HG02884 (cell line): ENCODE results near the gene ZNF90.
"Not testable (repeated sequence)": the region's sequence is repeated elsewhere in the genome, so short reads cannot be mapped to it uniquely, and the experiment has no call there.

Experiments used
- ATAC-seq: cut with Tn5 transposase; IDR thresholded peaks from one replicate; pipeline ENCODE4 v1.9.1; 2021; ENCODE audit warnings: mild to moderate bottlenecking, moderate library complexity; ENCODE audit not compliant: unreplicated experiment

Gene ZNF90

DNA sequence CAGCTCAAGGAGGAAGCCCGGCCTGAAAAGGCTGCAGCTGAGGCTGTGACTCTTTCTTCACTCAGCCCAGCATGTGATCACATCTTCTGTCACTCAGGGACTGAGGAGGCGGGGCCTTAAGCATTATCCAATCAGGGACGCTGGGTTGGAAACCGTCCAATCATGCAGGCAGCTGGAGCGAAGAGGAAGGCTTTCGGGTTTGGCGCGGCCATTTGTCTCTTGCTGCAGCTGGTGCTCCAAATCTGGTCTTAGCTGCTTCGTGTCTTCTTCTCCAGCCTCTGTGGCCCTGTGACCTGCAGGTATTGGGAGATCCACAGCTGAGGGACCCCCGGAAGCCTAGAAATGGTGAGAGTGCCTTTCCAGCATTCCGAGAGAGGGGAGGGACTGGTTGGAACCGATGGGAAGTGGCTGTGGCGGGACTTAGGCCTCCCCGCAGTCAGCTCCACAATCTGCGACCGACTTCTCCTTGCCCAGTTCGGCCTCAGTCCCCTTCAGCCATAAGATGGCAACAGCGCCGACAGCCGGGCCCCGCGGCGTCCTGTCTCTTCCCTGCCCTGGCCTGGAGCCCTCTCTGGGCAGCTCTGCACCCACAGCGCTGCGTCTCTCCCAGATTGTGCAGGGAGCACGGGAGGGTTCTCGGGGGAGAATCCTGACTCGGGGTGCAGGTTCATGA lies at the start of gene ZNF90:
Gene ZNF90 (plus strand): TSS at position 210 of the 673 bp plus-strand sequence. CDS start 133 bp downstream, at position 343.
- peak; percentile 92 for ATAC-seq

GRCh38 chr19:20028611-20029010 lies 49.2 kb upstream of the ZNF90 start:
- ATAC-seq = no peak

GRCh38 chr19:20035935-20036334 lies 41.9 kb upstream of the ZNF90 start:
- ATAC-seq = no peak

- ATAC-seq = peak; percentile 26
Observed at GRCh38 chr19:20038358-20039202, 39.2 kb upstream of the ZNF90 start.

- ATAC-seq = peak; percentile 97
Observed at GRCh38 chr19:20039203-20039723, 38.5 kb upstream of the ZNF90 start, which contains the start of gene ZNF682. ZNF682 (minus strand) TSS chr19:20039505; CDS start chr19:20039345, 160 bp downstream.

DNA sequence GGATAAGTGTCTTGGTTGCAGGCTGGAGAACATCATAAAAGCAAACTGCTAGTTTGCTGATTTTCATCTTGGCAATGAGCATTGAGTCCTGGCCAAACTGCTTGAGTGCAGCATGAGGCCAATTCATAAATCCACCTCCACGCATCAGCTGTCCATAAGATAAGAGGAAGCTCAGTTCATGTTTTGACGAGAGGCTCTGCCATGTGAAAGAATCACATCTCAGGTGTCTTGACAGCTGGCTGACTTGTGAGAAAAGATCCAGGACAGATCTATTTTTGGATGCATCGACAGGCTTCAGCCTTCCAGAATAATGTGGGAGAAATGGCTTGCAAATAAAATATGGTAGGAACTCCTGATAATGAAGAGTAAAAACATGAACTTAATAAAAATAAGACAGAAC lies 33.1 kb upstream of the ZNF90 start:
- no peak for ATAC-seq

GRCh38 chr19:20045742-20046141 lies 32.1 kb upstream of the ZNF90 start:
- ATAC-seq = not testable (repeated sequence)

DNA sequence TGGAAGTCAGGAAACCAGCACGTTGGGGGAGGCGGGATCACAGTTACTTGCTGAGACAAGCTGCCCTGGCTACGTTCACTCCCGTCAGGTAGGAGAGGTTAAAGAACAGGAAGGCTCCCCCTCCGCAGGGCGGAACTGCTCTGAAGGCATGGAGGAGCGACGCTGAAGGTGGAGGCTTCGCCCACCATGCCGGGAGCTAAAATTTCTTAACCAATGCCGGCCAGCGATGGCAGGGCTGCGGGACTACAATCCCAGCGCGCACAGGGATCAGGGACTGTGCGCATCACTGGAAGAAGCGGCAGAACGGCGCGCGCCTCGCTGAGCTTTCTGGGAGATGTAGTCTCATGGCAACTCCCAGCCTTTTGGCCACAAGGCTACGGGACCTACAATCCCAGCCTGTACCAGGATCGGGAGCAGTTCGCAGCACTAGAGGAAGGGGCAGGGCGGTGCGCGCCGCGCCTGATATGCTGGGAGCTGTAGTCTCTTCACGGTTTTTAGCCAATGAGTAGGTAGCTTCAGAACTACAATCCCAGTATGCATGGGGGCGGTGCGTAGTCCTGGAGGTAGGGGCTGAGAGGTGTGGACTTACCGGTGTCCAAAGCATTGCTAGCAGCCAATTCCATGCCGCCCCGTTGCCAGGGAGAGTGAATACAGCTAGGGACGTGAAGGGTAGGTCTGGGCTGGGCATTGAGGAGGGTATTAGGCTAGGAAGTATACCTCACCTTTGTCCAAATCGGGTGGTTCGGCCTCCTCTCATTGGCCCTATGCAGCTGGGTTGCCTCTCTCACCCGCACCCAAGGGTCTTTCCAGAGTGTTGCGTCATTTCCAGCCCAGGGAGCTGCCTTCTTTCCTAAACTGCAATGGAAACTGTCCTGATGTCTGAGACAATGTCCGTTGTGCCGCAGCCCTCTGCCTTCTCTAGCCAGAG lies 25.7 kb upstream of the ZNF90 start:
- peak; percentile 91 for ATAC-seq

DNA sequence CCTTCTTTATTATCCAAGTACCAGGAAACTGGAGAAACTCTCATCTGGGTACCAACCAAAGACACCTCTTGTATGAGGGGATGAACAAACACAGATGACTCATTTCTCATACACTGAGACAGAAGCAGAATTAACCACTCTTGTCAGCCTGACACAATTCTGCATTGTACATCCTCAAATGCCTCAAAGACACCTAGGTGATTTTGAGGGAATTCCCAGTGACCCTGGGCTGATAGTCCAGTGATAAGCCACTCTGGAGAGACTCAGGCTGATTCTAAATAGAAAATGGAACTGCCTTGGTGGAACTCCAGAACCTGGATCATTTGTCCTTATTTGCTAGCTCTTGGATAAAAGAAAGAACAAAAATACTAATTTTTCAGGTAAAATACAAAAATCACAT lies 19.1 kb upstream of the ZNF90 start:
- not testable (repeated sequence) for ATAC-seq

- ATAC-seq = no peak
Observed at GRCh38 chr19:20060282-20060681, 17.5 kb upstream of the ZNF90 start.

DNA sequence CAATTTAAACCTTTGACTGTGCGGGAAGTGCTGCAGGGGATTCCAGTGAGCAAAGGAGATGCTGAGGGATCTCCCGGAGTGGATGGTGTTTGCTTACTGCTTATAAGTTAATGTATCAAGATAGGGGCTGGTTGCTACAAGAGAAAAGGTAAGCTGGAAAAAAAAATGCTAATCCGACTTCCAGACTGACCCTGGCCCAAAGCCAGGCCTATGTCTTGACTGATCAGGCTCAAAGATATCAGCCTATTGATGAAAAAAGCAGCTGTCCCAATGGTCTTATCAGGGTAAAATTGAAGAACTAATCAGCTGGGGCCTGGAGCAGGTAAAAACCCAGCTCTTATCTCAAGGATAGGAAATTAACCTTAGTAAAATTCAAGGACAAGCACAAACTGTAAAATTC lies 10.9 kb upstream of the ZNF90 start:
- ATAC-seq = no peak

DNA sequence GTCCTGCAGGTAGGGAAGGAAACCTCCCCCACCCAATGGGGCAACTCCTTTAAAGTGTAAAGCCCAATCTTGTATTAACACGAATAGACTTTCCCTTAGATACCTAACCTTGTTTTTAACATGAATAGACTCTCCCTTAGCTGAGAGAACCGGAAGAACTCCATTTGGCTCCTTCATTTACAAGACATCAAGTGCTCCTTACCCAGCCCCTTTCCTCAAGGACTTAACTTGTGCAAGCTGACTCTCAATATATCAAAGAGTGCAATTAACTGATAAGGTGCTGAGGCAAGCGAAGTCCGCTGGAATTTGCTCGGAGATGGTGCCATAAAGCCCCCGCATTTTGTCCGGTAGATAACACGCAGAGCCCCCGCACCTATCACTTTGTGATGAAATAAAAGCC lies 9.9 kb upstream of the ZNF90 start:
- ATAC-seq = no peak

GRCh38 chr19:20068559-20068958 lies 9.2 kb upstream of the ZNF90 start:
- not testable (repeated sequence) for ATAC-seq

DNA sequence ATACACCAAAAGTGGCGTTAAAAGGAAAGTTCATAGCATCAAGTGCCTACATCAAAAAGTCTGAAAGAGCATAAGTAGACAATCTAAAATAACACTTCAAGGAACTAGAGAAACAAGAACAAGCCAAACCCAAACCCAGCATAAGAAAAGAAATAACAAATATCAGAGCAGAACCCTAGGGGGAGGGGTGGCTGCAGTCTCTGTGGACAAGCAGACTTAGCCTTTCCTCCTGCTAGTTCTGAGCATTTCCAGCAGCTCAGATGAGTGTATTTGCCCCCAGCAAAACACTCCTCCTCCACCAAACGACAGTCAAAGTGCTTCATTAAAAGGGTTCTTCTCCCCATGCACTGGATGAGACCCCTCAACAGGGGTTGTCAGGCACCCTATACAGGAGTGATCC lies 7.1 kb upstream of the ZNF90 start:
- ATAC-seq = no peak

DNA sequence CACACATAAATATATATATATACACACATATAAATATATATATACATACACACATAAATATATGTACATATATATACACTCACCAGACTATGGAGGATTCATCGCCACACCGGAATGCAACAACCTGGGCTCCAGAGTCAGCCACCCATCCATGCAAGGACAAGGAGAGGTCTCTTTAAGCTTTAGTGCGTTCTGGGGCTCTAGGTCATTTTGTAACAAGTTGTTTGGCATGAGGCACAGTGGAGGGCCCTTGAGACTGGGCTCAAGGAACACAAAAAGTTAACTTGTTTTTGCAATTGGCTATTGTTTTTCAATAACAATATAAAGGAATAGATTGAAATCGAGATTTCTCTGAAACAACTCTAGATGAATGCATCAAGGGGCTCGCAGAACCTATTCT lies 4.9 kb upstream of the ZNF90 start:
- ATAC-seq = no peak

GRCh38 chr19:20078581-20079031 lies 806 bp downstream of the ZNF90 start:
- no peak for ATAC-seq

- ATAC-seq = no peak
Observed at GRCh38 chr19:20079476-20079875, 1.7 kb downstream of the ZNF90 start.

DNA sequence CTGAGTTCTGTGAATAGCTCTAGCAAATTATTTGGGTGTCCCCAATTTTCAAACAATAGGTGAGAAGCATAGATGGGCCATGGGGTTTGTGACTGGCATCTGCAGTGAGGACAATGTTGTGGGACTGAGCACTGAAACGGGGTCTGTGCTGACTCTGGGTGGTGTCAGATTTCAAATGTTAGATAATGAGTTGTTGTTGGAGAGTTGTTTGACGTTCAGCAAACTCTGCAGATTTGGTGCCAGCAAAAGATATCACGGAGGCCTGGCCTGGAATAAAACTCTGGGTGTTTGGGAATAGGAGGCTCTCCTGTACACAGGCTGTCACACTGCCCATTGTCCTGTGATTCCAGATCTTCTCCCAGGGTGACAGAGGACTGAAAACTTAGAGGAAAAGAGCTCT lies 2.9 kb downstream of the ZNF90 start:
- no peak for ATAC-seq

DNA sequence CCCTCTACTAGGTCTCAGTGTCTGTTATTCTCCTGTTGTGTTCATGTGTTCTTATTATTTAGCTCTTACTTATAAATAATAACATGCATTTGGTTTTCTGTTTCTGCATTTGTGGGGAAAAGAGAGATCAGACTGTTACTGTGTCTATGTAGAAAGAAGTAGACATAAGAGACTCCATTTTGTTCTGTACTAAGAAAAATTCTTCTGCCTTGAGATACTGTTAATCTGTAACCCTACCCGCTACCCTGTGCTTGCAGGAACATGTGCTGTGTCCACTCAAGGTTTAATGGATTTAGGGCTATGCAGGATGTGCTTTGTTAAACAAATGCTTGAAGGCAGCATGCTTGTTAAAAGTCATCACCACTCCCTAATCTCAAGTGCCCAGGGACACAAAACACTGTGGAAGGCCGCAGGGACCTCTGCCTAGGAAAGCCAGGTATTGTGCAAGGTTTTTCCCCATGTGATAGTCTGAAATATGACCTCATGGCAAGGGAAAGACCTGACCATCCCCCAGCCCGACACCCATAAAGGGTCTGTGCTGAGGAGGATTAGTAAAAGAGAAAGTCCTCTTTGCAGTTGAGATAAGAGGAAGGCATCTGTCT lies 4.5 kb downstream of the ZNF90 start:
- not testable (repeated sequence) for ATAC-seq

- not testable (repeated sequence) for ATAC-seq
Observed at GRCh38 chr19:20082876-20083275, 5.1 kb downstream of the ZNF90 start.
